GM23338 (cell line): ENCODE results near the gene MYO5B. TPM values are rescaled to one million over a fixed set of nuclear protein-coding genes. Genes with fewer than 3 reads are reported as not detected.

Experiments
- ATAC-seq: fragments of 200-7000 bp; cut with Tn5 transposase; 3 replicates; pipeline ENCODE4 v1.9.1; 2020
- DNase-seq: peaks from one replicate; pipeline ENCODE4 v3.0.0-alpha.2; 2015; ENCODE audit warnings: low spot score
- H2AFZ ChIP-seq: fragments of 200-600 bp; sonication (generic); 2 replicates; pipeline ENCODE4 v1.8.0; 2016; ENCODE audit warnings: antibody characterized with exemption, mild to moderate bottlenecking, moderate library complexity
- H3F3A ChIP-seq: fragments of 200-600 bp; sonication (generic); replicated peaks from 2 replicates; pipeline ENCODE4 v1.8.0; 2017; ENCODE audit warnings: antibody characterized with exemption, mixed run types, low read depth
- H3K27ac ChIP-seq: fragments of 200-600 bp; sonication (generic); 2 replicates; pipeline ENCODE4 v1.6.1; 2016; ENCODE audit warnings: low read depth
- H3K27me3 ChIP-seq: fragments of 200-600 bp; sonication (generic); 2 replicates; pipeline ENCODE4 v1.8.0; 2016; ENCODE audit warnings: mild to moderate bottlenecking, mixed run types, moderate library complexity; ENCODE audit not compliant: insufficient read depth
- H3K36me3 ChIP-seq: fragments of 200-600 bp; sonication (generic); 2 replicates; pipeline ENCODE4 v1.8.0; 2016; ENCODE audit warnings: mild to moderate bottlenecking; ENCODE audit not compliant: insufficient read depth
- H3K4me1 ChIP-seq: fragments of 200-600 bp; sonication (generic); 2 replicates; pipeline ENCODE4 v1.8.0; 2016; ENCODE audit warnings: mild to moderate bottlenecking, moderate library complexity; ENCODE audit not compliant: insufficient read depth
- H3K4me2 ChIP-seq: fragments of 200-600 bp; sonication (generic); 2 replicates; pipeline ENCODE4 v1.7.1; 2017; ENCODE audit warnings: mixed run types
- H3K4me3 ChIP-seq: fragments of 200-600 bp; sonication (generic); 2 replicates; pipeline ENCODE4 v1.6.1; 2016; ENCODE audit warnings: mixed run types
- H3K79me2 ChIP-seq: fragments of 200-600 bp; sonication (generic); replicated peaks from 2 replicates; pipeline ENCODE4 v1.8.0; 2017; ENCODE audit warnings: mild to moderate bottlenecking; ENCODE audit not compliant: insufficient read depth
- H3K9me2 ChIP-seq: fragments of 200-600 bp; sonication (generic); 2 replicates; pipeline ENCODE4 v1.8.0; 2017; ENCODE audit not compliant: insufficient read depth
- H4K20me1 ChIP-seq: fragments of 200-600 bp; sonication (generic); replicated peaks from 2 replicates; pipeline ENCODE4 v1.8.0; 2017; ENCODE audit warnings: mild to moderate bottlenecking; ENCODE audit not compliant: insufficient read depth
- H3K27ac Mint-ChIP-seq: 2 replicates; pipeline ENCODE4 v1.8.0; 2020; ENCODE audit warnings: inconsistent platforms, mild to moderate bottlenecking, moderate library complexity, mixed read lengths
- H3K27me3 Mint-ChIP-seq: 3 replicates; pipeline ENCODE4 v1.8.0; 2022; ENCODE audit warnings: low read depth, mild to moderate bottlenecking, moderate library complexity, mixed read lengths, inconsistent platforms; ENCODE audit not compliant: insufficient read depth, poor library complexity
- H3K36me3 Mint-ChIP-seq: 3 replicates; pipeline ENCODE4 v1.8.0; 2021; ENCODE audit warnings: low read depth, mild to moderate bottlenecking, inconsistent platforms, moderate library complexity, mixed read lengths
- H3K4me1 Mint-ChIP-seq: 3 replicates; pipeline ENCODE4 v1.8.0; 2020; ENCODE audit warnings: mild to moderate bottlenecking, inconsistent platforms, mixed read lengths
- H3K4me3 Mint-ChIP-seq: 3 replicates; pipeline ENCODE4 v1.8.0; 2021; ENCODE audit warnings: moderate library complexity, mild to moderate bottlenecking, inconsistent platforms, mixed read lengths
- H3K9me3 Mint-ChIP-seq: 3 replicates; pipeline ENCODE4 v1.8.0; 2020; ENCODE audit warnings: moderate library complexity, mild to moderate bottlenecking, inconsistent platforms, mixed read lengths
- CTCF ChIP-seq, 2 experiments: fragments of 200-600 bp in 1 of 2; sonication (generic) in 1 of 2; conservative IDR thresholded peaks; 2 replicates each; pipeline versions ENCODE4 v1.5.1 to v1.6.1; 2016 to 2017; ENCODE audit warnings: antibody characterized with exemption in 2 of 2, low read depth in 2 of 2, mild to moderate bottlenecking in 2 of 2, moderate library complexity in 1 of 2
- ETS1 ChIP-seq: IDR thresholded peaks from 2 replicates; pipeline ENCODE4 v1.6.1; 2016; ENCODE audit warnings: antibody characterized with exemption
- EZH2 ChIP-seq: fragments of 200-600 bp; sonication (generic); IDR thresholded peaks from one replicate; pipeline ENCODE4 v1.8.0; 2017; ENCODE audit warnings: antibody characterized with exemption, mild to moderate bottlenecking, low read depth; ENCODE audit not compliant: unreplicated experiment
- JUNB ChIP-seq: IDR thresholded peaks from one replicate; pipeline ENCODE4 v1.6.1; 2016; ENCODE audit warnings: antibody characterized with exemption; ENCODE audit not compliant: unreplicated experiment
- NANOG ChIP-seq: IDR thresholded peaks from 2 replicates; pipeline ENCODE4 v1.6.1; 2016; ENCODE audit warnings: antibody characterized with exemption, borderline replicate concordance
- POLR2AphosphoS5 ChIP-seq: IDR thresholded peaks from 2 replicates; pipeline ENCODE4 v1.6.1; 2016; ENCODE audit warnings: antibody characterized with exemption, low read depth
- REST ChIP-seq: IDR thresholded peaks from one replicate; pipeline ENCODE4 v1.6.1; 2018; ENCODE audit warnings: antibody characterized with exemption; ENCODE audit not compliant: unreplicated experiment
- STAT1 ChIP-seq: IDR thresholded peaks from one replicate; pipeline ENCODE4 v1.6.1; 2016; ENCODE audit warnings: antibody characterized with exemption; ENCODE audit not compliant: unreplicated experiment
- ZNF462 ChIP-seq: fragments of 250-450 bp; sonication (Bioruptor Pico); IDR thresholded peaks from 2 replicates; pipeline ENCODE4 v1.5.0; 2020; ENCODE audit warnings: mild to moderate bottlenecking, moderate library complexity
- polyA plus RNA-seq: library from polyadenylated mRNA; unstranded; fragments of >200 nt; fragmentation: Nextera tagmentation; extraction: Ambion mirVana; gene quantifications from 2 replicates; pipeline ENCODE4 v1.2.1, GENCODE V29; 2016
- total RNA-seq: library from RNA; depleted of rRNA; stranded (reverse); fragments of >200 nt; shearing (Covaris generic); gene quantifications from 2 replicates; pipeline ENCODE4 v1.2.3, GENCODE V29; 2014

Gene MYO5B
- total and polyA plus RNA-seq, 2 experiments from 2014 or later = 3.2 to 19.1 TPM

GRCh38 chr18:49960376-49960775 is 234.6 kb downstream of the MYO5B start (continued):
- no peak for TF ChIP-seq REST
- TF ChIP-seq ETS1 = no peak

GRCh38 chr18:49959176-49959575 is 235.8 kb downstream of the MYO5B start:
- H3K4me1 ChIP-seq = no peaks in the 10 kb centered on the region
- H3K27me3 ChIP-seq = no peaks in the 10 kb centered on the region
- no peaks in the 10 kb centered on the region for H3K27me3 Mint-ChIP-seq
- H3K9me2 ChIP-seq = no peaks in the 10 kb centered on the region
- H3K27ac ChIP-seq = no peak overlapping the region
- DNase-seq (no peak), ATAC-seq (no peak)
- H3F3A ChIP-seq = no peaks in the 10 kb centered on the region
- H2AFZ ChIP-seq = no peak overlapping the region
- no peaks in the 10 kb centered on the region for H4K20me1 ChIP-seq
- no peak overlapping the region for H3K4me3 ChIP-seq
- H3K79me2 ChIP-seq = no peaks in the 10 kb centered on the region
- no peak overlapping the region for H3K4me3 Mint-ChIP-seq
- no peaks in the 10 kb centered on the region; the same call in 2 of the 3 replicates for H3K4me1 Mint-ChIP-seq
- no peak overlapping the region for H3K27ac Mint-ChIP-seq
- no peaks in the 10 kb centered on the region for H3K36me3 Mint-ChIP-seq
- H3K36me3 ChIP-seq = no peaks in the 10 kb centered on the region
- H3K4me2 ChIP-seq = no peak overlapping the region
- no peaks in the 10 kb centered on the region for H3K9me3 Mint-ChIP-seq
- TF ChIP-seq EZH2 (no peak), STAT1 (no peak), JUNB (no peak), CTCF (conservative IDR thresholded peaks at IDR 0.05; ENCODE audit: low read depth in 2 of 2) (no peak), POLR2AphosphoS5 (no peak), ETS1 (no peak), ZNF462 (no peak), NANOG (no peak)
